Glutamatergic neuron (in vitro differentiated cells): ENCODE data around the gene INTS13. TPM values are rescaled to one million over a fixed set of nuclear protein-coding genes. Genes with fewer than 3 reads are reported as not detected.
"Not testable (repeated sequence)": the region's sequence is repeated elsewhere in the genome, so short reads cannot be mapped to it uniquely, and the experiment has no call there.

Experiments used
- DNase-seq: peaks from one replicate; pipeline ENCODE4 v3.0.0; 2022
- H3K27ac Mint-ChIP-seq: one replicate; pipeline ENCODE4 v1.8.0; 2020; ENCODE audit warnings: mild to moderate bottlenecking, mixed read lengths, inconsistent platforms; ENCODE audit not compliant: unreplicated experiment
- H3K27me3 Mint-ChIP-seq: one replicate; pipeline ENCODE4 v1.8.0; 2020; ENCODE audit warnings: mild to moderate bottlenecking, moderate library complexity, mixed read lengths, inconsistent platforms; ENCODE audit not compliant: unreplicated experiment
- H3K36me3 Mint-ChIP-seq: one replicate; pipeline ENCODE4 v1.8.0; 2020; ENCODE audit warnings: mild to moderate bottlenecking, mixed read lengths, inconsistent platforms; ENCODE audit not compliant: unreplicated experiment
- H3K4me1 Mint-ChIP-seq: one replicate; pipeline ENCODE4 v1.8.0; 2020; ENCODE audit warnings: mild to moderate bottlenecking, low read depth, mixed read lengths, inconsistent platforms; ENCODE audit not compliant: unreplicated experiment
- H3K4me3 Mint-ChIP-seq: one replicate; pipeline ENCODE4 v1.8.0; 2020; ENCODE audit warnings: mild to moderate bottlenecking, mixed read lengths, inconsistent platforms; ENCODE audit not compliant: unreplicated experiment
- H3K9me3 Mint-ChIP-seq: one replicate; pipeline ENCODE4 v1.8.0; 2020; ENCODE audit warnings: mild to moderate bottlenecking, moderate library complexity, mixed read lengths, inconsistent platforms; ENCODE audit not compliant: unreplicated experiment
- CTCF ChIP-seq: fragments of 200-600 bp; sonication (generic); IDR thresholded peaks from one replicate; pipeline ENCODE4 v1.5.0; 2021; ENCODE audit not compliant: partially characterized antibody, unreplicated experiment
- total RNA-seq: library from RNA; stranded (reverse); fragmentation: NEBNext Ultra II Directional; extraction: Animal tissue kit (Norgen Biotek cat#: 25700); gene quantifications from one replicate; pipeline ENCODE4 v1.2.1, GENCODE V29; 2021; ENCODE audit not compliant: unreplicated experiment

INTS13 gene
- total RNA-seq, 1 donor from 2014 or later: 16.9 TPM

- H3K9me3 Mint-ChIP-seq: peaks cover 2% of the 10 kb centered on the region
- H3K4me1 Mint-ChIP-seq: no peaks in the 10 kb centered on the region
- H3K27me3 Mint-ChIP-seq: no peaks in the 10 kb centered on the region
- no peak for TF ChIP-seq CTCF
- H3K4me3 Mint-ChIP-seq: no peak overlapping the region
- no peak for DNase-seq
- H3K36me3 Mint-ChIP-seq: no peaks in the 10 kb centered on the region
- H3K27ac Mint-ChIP-seq: no peak overlapping the region
Observed at GRCh38 chr12:26863515-26863914, 74.3 kb downstream of the INTS13 start.

- not testable (repeated sequence) for H3K27me3 Mint-ChIP-seq, H3K27ac Mint-ChIP-seq
Observed at GRCh38 chr12:26862787-26863186, 75.0 kb downstream of the INTS13 start.

GRCh38 chr12:26861690-26862089 is 76.1 kb downstream of the INTS13 start:
- Mint-ChIP-seq H3K4me1 (no peaks in the 10 kb centered on the region), H3K27me3 (no peaks in the 10 kb centered on the region), H3K36me3 (no peaks in the 10 kb centered on the region), H3K4me3 (no peak overlapping the region), H3K9me3 (peaks cover 2% of the 10 kb centered on the region), H3K27ac (no peak overlapping the region)
- no peak for DNase-seq
- no peak for TF ChIP-seq CTCF

More at GRCh38 chr12:26862787-26863186, 75.0 kb downstream of the INTS13 start:
- DNase-seq, H3K9me3 Mint-ChIP-seq, H3K4me3 Mint-ChIP-seq, H3K4me1 Mint-ChIP-seq, H3K36me3 Mint-ChIP-seq: not testable (repeated sequence)

- Mint-ChIP-seq H3K4me3 (no peak overlapping the region), H3K9me3 (peaks cover 2% of the 10 kb centered on the region), H3K27ac (no peak overlapping the region), H3K27me3 (no peaks in the 10 kb centered on the region), H3K36me3 (no peaks in the 10 kb centered on the region), H3K4me1 (no peaks in the 10 kb centered on the region)
- no peak for DNase-seq
- no peak for TF ChIP-seq CTCF
Observed at GRCh38 chr12:26857465-26858176, 80.2 kb downstream of the INTS13 start.

GRCh38 chr12:26855337-26855736 is 82.4 kb downstream of the INTS13 start:
- Mint-ChIP-seq H3K27me3 (no peaks in the 10 kb centered on the region), H3K27ac (no peak overlapping the region), H3K9me3 (no peaks in the 10 kb centered on the region), H3K36me3 (no peaks in the 10 kb centered on the region), H3K4me3 (no peak overlapping the region), H3K4me1 (no peaks in the 10 kb centered on the region)
- no peak for TF ChIP-seq CTCF
- DNase-seq: no peak

Other genes with a start within 250 kb of the INTS13 start
- 77.9 TPM for gene ITPR2, start 104.8 kb downstream of the INTS13 start, total RNA-seq
- gene FGFR1OP2, start 489 bp upstream of the INTS13 start, total RNA-seq: 22.1 TPM
- gene TM7SF3, start 76.4 kb upstream of the INTS13 start, total RNA-seq: 30.3 TPM
- gene MED21, start 84.6 kb upstream of the INTS13 start, total RNA-seq: 44.3 TPM
- gene C12orf71, start 144.6 kb upstream of the INTS13 start, total RNA-seq: not detected